ENCODE data around the gene RABEP2.

Gene RABEP2

GRCh38 chr16:28938721-28939120 lies 13.7 kb upstream of the RABEP2 start:
- in situ Hi-C loops (cut with MboI; ENCODE audit: low pct_unique_long_range_greater_than_20kb, low sequenced_read_pairs, unreplicated experiment): no loop called here
- DNase-seq (ENCODE audit: low spot score): no peak
- TF ChIP-seq CTCF (IDR thresholded peaks at IDR 0.05; ENCODE audit: extremely low read depth, insufficient read depth, missing control alignments): no peak

GRCh38 chr16:28937222-28937876 lies 12.3 kb upstream of the RABEP2 start:
- in situ Hi-C loops (cut with MboI; ENCODE audit: low pct_unique_long_range_greater_than_20kb, low sequenced_read_pairs, unreplicated experiment): no loop called here
- TF ChIP-seq CTCF (IDR thresholded peaks at IDR 0.05; ENCODE audit: extremely low read depth, insufficient read depth, missing control alignments): no peak
- DNase-seq (ENCODE audit: low spot score): no peak

- no peak for DNase-seq (ENCODE audit: low spot score)
- in situ Hi-C loops (cut with MboI; ENCODE audit: low pct_unique_long_range_greater_than_20kb, low sequenced_read_pairs, unreplicated experiment): no loop called here
- TF ChIP-seq CTCF (IDR thresholded peaks at IDR 0.05; ENCODE audit: extremely low read depth, insufficient read depth, missing control alignments): no peak
These were observed 11.7 kb upstream of the RABEP2 start for GRCh38 chr16:28936784-28937155.

- in situ Hi-C loops (cut with MboI; ENCODE audit: low pct_unique_long_range_greater_than_20kb, low sequenced_read_pairs, unreplicated experiment): no loop called here
- no peak for TF ChIP-seq CTCF (IDR thresholded peaks at IDR 0.05; ENCODE audit: extremely low read depth, insufficient read depth, missing control alignments)
- peak; percentile 93 for DNase-seq (ENCODE audit: low spot score)
These were observed 11.1 kb upstream of the RABEP2 start for GRCh38 chr16:28935924-28936783.

GRCh38 chr16:28935346-28935745 lies 10.3 kb upstream of the RABEP2 start:
- DNase-seq (ENCODE audit: low spot score): no peak
- no peak for TF ChIP-seq CTCF (IDR thresholded peaks at IDR 0.05; ENCODE audit: extremely low read depth, insufficient read depth, missing control alignments)
- in situ Hi-C loops (cut with MboI; ENCODE audit: low pct_unique_long_range_greater_than_20kb, low sequenced_read_pairs, unreplicated experiment): no loop called here

GRCh38 chr16:28933171-28933570 lies 8.1 kb upstream of the RABEP2 start:
- in situ Hi-C loops (cut with MboI; ENCODE audit: low pct_unique_long_range_greater_than_20kb, low sequenced_read_pairs, unreplicated experiment): no loop called here
- TF ChIP-seq CTCF (IDR thresholded peaks at IDR 0.05; ENCODE audit: extremely low read depth, insufficient read depth, missing control alignments): no peak
- no peak for DNase-seq (ENCODE audit: low spot score)
